ENCODE data around the gene NFATC1. TPM values are rescaled to one million over a fixed set of nuclear protein-coding genes. Genes with fewer than 3 reads are reported as not detected.

The NFATC1 gene
- total RNA-seq, 1 donor from 2014 or later: 8.1 TPM

DNA sequence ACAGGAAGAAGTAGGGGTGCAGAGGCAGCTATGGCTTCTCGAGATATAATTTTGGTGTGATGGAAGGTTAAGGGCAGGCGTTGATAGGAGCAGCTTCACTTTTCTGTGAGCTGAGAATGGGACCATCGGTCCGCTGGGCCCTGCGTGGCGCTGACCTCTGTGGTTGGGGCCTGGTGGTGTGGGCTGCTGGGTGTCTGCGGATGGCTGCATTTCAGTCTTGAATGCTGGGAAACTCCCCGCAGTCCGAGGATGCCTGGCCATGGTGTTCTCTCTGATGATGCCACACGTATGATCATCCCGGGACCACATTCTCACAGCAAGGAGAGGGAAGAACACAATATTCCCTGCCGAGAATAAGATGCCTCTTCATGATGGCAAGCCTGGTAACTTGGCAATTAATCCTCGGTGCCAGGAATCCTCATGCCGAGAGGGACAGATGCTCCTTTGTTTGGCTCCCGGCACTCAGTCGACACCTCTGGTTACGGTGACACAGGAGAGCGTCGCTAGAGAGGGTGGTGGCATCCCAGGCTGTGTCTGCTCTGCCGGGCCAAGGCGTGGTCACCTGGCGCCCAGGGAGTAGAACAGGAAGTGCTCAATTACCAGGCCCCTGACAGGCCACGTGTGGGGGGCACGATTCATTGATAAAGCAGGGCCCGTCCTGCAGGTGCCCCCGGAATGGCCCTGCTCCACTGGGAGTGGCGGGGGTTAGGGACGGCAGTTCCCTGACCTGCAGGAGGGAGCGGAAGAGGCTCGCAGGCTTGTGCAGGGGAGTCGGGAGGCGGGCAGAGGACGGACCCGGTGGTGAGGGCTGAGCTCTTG lies 164.5 kb downstream of the NFATC1 start:
- Mint-ChIP-seq H3K36me3 (ENCODE audit: unreplicated experiment) (no peaks in the 10 kb centered on the region), H3K4me3 (ENCODE audit: unreplicated experiment) (no peak overlapping the region), H3K27ac (ENCODE audit: unreplicated experiment) (no peak overlapping the region), H3K27me3 (ENCODE audit: unreplicated experiment) (peaks cover 4% of the 10 kb centered on the region), H3K4me1 (ENCODE audit: unreplicated experiment) (peaks cover 23% of the 10 kb centered on the region), H3K9me3 (ENCODE audit: unreplicated experiment) (no peaks in the 10 kb centered on the region)
- DNase-seq (ENCODE audit: extremely low spot score, unreplicated experiment): peak; percentile 56
- TF ChIP-seq, protein P1, sequence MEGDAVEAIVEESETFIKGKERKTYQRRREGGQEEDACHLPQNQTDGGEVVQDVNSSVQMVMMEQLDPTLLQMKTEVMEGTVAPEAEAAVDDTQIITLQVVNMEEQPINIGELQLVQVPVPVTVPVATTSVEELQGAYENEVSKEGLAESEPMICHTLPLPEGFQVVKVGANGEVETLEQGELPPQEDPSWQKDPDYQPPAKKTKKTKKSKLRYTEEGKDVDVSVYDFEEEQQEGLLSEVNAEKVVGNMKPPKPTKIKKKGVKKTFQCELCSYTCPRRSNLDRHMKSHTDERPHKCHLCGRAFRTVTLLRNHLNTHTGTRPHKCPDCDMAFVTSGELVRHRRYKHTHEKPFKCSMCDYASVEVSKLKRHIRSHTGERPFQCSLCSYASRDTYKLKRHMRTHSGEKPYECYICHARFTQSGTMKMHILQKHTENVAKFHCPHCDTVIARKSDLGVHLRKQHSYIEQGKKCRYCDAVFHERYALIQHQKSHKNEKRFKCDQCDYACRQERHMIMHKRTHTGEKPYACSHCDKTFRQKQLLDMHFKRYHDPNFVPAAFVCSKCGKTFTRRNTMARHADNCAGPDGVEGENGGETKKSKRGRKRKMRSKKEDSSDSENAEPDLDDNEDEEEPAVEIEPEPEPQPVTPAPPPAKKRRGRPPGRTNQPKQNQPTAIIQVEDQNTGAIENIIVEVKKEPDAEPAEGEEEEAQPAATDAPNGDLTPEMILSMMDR (IDR thresholded peaks at IDR 0.05): no peak

DNA sequence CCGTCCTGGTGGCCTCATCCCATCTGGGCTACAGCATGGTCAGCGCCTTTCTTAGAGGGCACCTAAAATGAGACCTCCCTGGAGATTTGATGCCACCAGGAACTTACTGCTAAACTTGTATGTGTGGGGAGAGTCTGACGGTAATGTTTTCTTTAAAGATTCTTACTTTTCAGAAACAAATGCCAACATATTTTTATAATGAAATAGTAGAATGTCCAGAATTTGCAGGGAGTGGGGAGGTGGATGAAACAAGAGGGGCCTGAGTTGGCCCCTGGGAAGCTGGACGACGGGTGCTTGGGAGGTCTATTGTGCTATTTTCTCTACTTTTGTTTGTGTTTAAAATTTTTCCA lies 165.1 kb downstream of the NFATC1 start:
- no peak for DNase-seq (ENCODE audit: extremely low spot score, unreplicated experiment)
- no peak overlapping the region for H3K4me3 Mint-ChIP-seq (ENCODE audit: unreplicated experiment)
- no peaks in the 10 kb centered on the region for H3K9me3 Mint-ChIP-seq (ENCODE audit: unreplicated experiment)
- H3K27me3 Mint-ChIP-seq (ENCODE audit: unreplicated experiment): peaks cover 2% of the 10 kb centered on the region
- peaks cover 24% of the 10 kb centered on the region for H3K4me1 Mint-ChIP-seq (ENCODE audit: unreplicated experiment)
- H3K27ac Mint-ChIP-seq (ENCODE audit: unreplicated experiment): peak overlapping the region; percentile 27
- TF ChIP-seq, protein P1 (IDR thresholded peaks at IDR 0.05): no peak
- H3K36me3 Mint-ChIP-seq (ENCODE audit: unreplicated experiment): no peaks in the 10 kb centered on the region

DNA sequence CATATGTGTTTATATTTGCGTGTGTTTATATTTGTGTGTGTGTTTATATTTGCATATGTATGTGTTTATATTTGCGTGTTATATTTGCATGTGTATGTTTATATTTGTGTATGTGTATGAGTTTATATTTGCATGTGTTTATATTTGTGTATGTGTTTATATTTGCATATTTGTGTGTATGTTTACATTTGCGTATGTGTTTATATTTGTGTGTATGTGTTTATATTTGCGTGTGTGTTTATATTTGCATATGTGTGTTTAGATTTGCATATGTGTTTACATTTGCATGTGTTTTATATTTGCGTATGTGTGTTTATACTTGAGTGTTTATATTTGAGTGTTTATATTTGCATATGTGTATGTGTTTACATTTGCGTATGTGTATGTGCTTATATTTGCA lies 168.2 kb downstream of the NFATC1 start:
- no peak overlapping the region for H3K27ac Mint-ChIP-seq (ENCODE audit: unreplicated experiment)
- DNase-seq (ENCODE audit: extremely low spot score, unreplicated experiment): no peak
- H3K4me3 Mint-ChIP-seq (ENCODE audit: unreplicated experiment): no peak overlapping the region
- H3K9me3 Mint-ChIP-seq (ENCODE audit: unreplicated experiment): no peaks in the 10 kb centered on the region
- H3K27me3 Mint-ChIP-seq (ENCODE audit: unreplicated experiment): no peaks in the 10 kb centered on the region
- no peaks in the 10 kb centered on the region for H3K36me3 Mint-ChIP-seq (ENCODE audit: unreplicated experiment)
- H3K4me1 Mint-ChIP-seq (ENCODE audit: unreplicated experiment): peaks cover 48% of the 10 kb centered on the region
- TF ChIP-seq, protein P1 (IDR thresholded peaks at IDR 0.05): no peak

DNA sequence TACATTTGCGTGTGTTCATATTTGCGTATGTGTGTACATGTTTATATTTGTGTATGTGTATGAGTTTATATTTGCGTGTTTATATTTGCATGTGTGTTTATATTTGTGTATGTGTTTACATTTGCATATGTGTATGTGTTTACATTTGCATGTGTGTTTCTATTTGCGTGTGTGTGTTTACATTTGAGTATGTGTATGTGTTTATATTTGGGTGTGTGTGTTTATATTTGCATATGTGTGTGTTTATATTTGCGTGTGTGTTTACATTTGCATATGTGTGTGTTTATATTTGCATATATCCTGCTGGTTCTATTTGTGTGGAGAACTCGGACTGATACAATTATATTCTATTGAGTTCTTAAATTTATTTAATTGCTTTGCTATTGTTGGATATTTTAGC lies 168.7 kb downstream of the NFATC1 start:
- no peak for DNase-seq (ENCODE audit: extremely low spot score, unreplicated experiment)
- Mint-ChIP-seq H3K27me3 (ENCODE audit: unreplicated experiment) (no peaks in the 10 kb centered on the region), H3K36me3 (ENCODE audit: unreplicated experiment) (no peaks in the 10 kb centered on the region)

DNA sequence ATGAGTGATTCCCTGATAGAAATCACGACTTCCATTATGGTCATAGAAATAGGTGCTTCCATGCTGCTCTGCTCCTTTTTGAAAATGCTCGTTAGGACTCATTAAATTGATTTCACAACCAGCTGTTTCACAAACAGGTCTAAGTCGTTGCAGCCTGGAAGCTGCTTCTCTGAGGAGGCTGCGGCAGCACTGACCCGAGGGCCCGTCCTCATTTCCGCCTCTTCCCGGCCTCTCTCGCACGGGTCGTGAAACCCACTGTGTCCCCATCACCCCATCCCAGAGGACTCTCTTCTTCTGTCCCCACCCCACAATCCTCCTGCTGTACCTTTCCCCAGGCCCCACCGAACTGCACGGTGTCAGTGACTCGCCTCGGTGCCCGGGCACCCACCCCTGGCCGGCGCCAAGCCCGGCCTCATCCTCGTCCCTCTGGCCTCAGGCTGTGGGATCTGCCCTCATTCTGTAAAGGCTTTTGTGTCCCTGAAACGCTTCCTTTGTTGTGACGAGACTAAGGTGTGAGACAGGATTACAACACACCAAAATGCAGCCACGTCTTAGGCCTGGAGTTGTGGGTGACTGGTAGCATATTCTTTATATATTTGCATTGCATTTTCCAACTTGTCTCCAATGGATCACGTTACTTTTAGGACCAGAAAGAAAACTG lies 171.2 kb downstream of the NFATC1 start:
- Mint-ChIP-seq H3K4me1 (ENCODE audit: unreplicated experiment) (peaks cover 44% of the 10 kb centered on the region), H3K27me3 (ENCODE audit: unreplicated experiment) (no peaks in the 10 kb centered on the region), H3K9me3 (ENCODE audit: unreplicated experiment) (no peaks in the 10 kb centered on the region), H3K27ac (ENCODE audit: unreplicated experiment) (no peak overlapping the region), H3K4me3 (ENCODE audit: unreplicated experiment) (no peak overlapping the region), H3K36me3 (ENCODE audit: unreplicated experiment) (no peaks in the 10 kb centered on the region)
- no peak for DNase-seq (ENCODE audit: extremely low spot score, unreplicated experiment)
- TF ChIP-seq, protein P1 (IDR thresholded peaks at IDR 0.05): no peak

More for the DNA sequence above, 168.7 kb downstream of the NFATC1 start:
- Mint-ChIP-seq H3K9me3 (ENCODE audit: unreplicated experiment) (no peaks in the 10 kb centered on the region), H3K4me1 (ENCODE audit: unreplicated experiment) (peaks cover 48% of the 10 kb centered on the region), H3K4me3 (ENCODE audit: unreplicated experiment) (no peak overlapping the region), H3K27ac (ENCODE audit: unreplicated experiment) (no peak overlapping the region)
- TF ChIP-seq, protein P1 (IDR thresholded peaks at IDR 0.05): no peak

All from osteocyte (in vitro differentiated cells).